ENCODE results near the gene SULT1A2.

Gene SULT1A2

GRCh38 chr16:28592979-28593553, 3.8 kb downstream of the SULT1A2 start:
- Histone ChIP-seq H3K4me3 (no peak overlapping the region), H3K27ac (no peak overlapping the region)
- no peak for DNase-seq (ENCODE audit: low spot score)
- TF ChIP-seq CTCF (IDR thresholded peaks at IDR 0.05): no peak

GRCh38 chr16:28592511-28592910, 4.3 kb downstream of the SULT1A2 start:
- Histone ChIP-seq H3K27ac (no peak overlapping the region), H3K4me3 (no peak overlapping the region)
- no peak for DNase-seq (ENCODE audit: low spot score)
- TF ChIP-seq CTCF (IDR thresholded peaks at IDR 0.05): no peak

- no peak for DNase-seq (ENCODE audit: low spot score)
- no peak for TF ChIP-seq CTCF (IDR thresholded peaks at IDR 0.05)
Observed at GRCh38 chr16:28591355-28591754, 5.5 kb downstream of the SULT1A2 start.

GRCh38 chr16:28590384-28591340, 6.2 kb downstream of the SULT1A2 start:
- TF ChIP-seq CTCF (IDR thresholded peaks at IDR 0.05): no peak
- Histone ChIP-seq H3K27ac (no peak overlapping the region), H3K4me3 (no peak overlapping the region)
- no peak for DNase-seq (ENCODE audit: low spot score)

More at GRCh38 chr16:28591355-28591754, 5.5 kb downstream of the SULT1A2 start:
- H3K4me3 ChIP-seq: no peak overlapping the region
- H3K27ac ChIP-seq: no peak overlapping the region

- no peak for TF ChIP-seq CTCF (IDR thresholded peaks at IDR 0.05)
- Histone ChIP-seq H3K4me3 (no peak overlapping the region), H3K27ac (no peak overlapping the region)
- DNase-seq (ENCODE audit: low spot score): no peak
Observed at GRCh38 chr16:28589930-28590329, 6.9 kb downstream of the SULT1A2 start.

- TF ChIP-seq CTCF (IDR thresholded peaks at IDR 0.05): no peak
- H3K4me3 ChIP-seq: no peak overlapping the region
- DNase-seq (ENCODE audit: low spot score): no peak
- no peak overlapping the region for H3K27ac ChIP-seq
Observed at GRCh38 chr16:28589069-28589468, 7.8 kb downstream of the SULT1A2 start.
